ENCODE measurements around the gene VEGFC. TPM values are rescaled to one million over a fixed set of nuclear protein-coding genes. Genes with fewer than 3 reads are reported as not detected.

VEGFC gene
- total and polyA plus RNA-seq, 10 of the 15 experiments (the other 5 are each of a cell fraction or from before 2014, with no cell fraction given), result 0.03 to 0.04 TPM; not detected in 8

DNA sequence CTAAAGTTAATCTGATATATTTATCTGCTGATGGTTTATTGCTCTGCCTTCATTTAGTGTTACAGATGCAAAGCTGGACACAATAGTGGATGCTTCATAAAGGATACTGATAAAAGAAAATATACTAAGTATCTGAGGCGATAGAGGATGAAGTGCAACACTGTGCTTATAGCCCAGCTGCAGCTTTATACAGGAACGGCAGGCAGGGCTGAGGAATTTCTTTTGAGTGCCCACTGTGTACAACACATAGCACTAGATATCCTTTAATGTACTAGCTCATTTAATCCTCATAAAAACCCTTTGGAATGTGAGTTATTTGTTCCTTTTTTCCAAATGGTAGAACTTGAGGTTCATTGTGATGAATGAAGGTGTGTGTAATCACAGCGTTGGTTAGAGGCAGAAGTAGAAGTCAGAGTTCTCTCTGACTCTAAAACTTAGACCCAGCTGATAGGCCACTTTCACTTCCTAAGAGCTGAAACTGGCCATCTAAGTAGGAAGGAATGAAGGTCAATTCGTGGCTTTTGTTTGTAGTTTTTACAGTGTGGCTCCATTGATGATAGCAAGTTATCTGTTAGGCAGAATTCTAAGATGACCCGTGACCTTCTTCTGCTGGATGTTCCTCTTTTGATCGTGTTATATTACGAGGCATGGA lies 138.0 kb downstream of the VEGFC start:
- 6% methylated on average over 7 of the region's 7 CpGs for WGBS (ENCODE audit: insufficient coverage, insufficient replicate concordance, low lambda C conversion rate, missing lambda C conversion rate)
- no peak overlapping the region for H2AFZ ChIP-seq (ENCODE audit: control insufficient read depth, low read depth, low read length)
- CTCF ChIA-PET, result no interaction called here
- no peaks in the 10 kb centered on the region for H3K36me3 ChIP-seq (ENCODE audit: control insufficient read depth in 2 of 2, insufficient read depth in 2 of 2, low read length in 1 of 2)
- H3K9me3 ChIP-seq (replicated peaks; ENCODE audit: control insufficient read depth, insufficient read depth, low read length), result no peaks in the 10 kb centered on the region
- H3K79me2 ChIP-seq (ENCODE audit: control insufficient read depth, insufficient read depth, low read length), result no peaks in the 10 kb centered on the region
- no peak overlapping the region for H3K4me3 ChIP-seq
- H3K9ac ChIP-seq (ENCODE audit: control insufficient read depth, insufficient read depth, low read length), result no peak overlapping the region
- no peaks in the 10 kb centered on the region for H4K20me1 ChIP-seq (ENCODE audit: control insufficient read depth, insufficient read depth)
- POLR2A ChIA-PET, result no interaction called here
- no TSS peak for BruUV-seq (replicated peaks)
- DNase-seq (ENCODE audit: low read depth, low spot score), result no peak
- no peaks in the 10 kb centered on the region for H3K4me1 ChIP-seq (ENCODE audit: control insufficient read depth, insufficient read depth, low read length)
- H3K27me3 ChIP-seq (replicated peaks in 1 of 2; ENCODE audit: control insufficient read depth in 2 of 2, insufficient read depth in 2 of 2, low read length in 1 of 2), result no peaks in the 10 kb centered on the region
- no peak overlapping the region for H3K4me2 ChIP-seq (ENCODE audit: control insufficient read depth, insufficient read depth)
- TF ChIP-seq SRF (IDR thresholded peaks at IDR 0.05; ENCODE audit: low read depth in 2 of 2, low read length in 2 of 2) (no peak), IKZF1 (conservative IDR thresholded peaks at IDR 0.05) (no peak), POLR2AphosphoS2 (IDR thresholded peaks at IDR 0.05; ENCODE audit: low read depth, low read length) (no peak), ZBED1 (IDR thresholded peaks at IDR 0.05; ENCODE audit: borderline replicate concordance) (no peak), POU2F2 (IDR thresholded peaks at IDR 0.05; ENCODE audit: borderline replicate concordance, low read depth, low read length) (no peak), TCF3 (IDR thresholded peaks at IDR 0.05; ENCODE audit: borderline replicate concordance, insufficient read depth, low read depth, low read length) (no peak), ZNF207 (IDR thresholded peaks at IDR 0.05; ENCODE audit: borderline replicate concordance) (no peak), IKZF2 (IDR thresholded peaks at IDR 0.05) (no peak), ESRRA (IDR thresholded peaks at IDR 0.05; ENCODE audit: low read length) (no peak), ZBTB4 (CRISPR knock-in tag; IDR thresholded peaks at IDR 0.05) (no peak), CREB1 (IDR thresholded peaks at IDR 0.05; ENCODE audit: low read depth) (no peak), CHD1 (IDR thresholded peaks at IDR 0.05; ENCODE audit: low read depth, low read length) (no peak), HDGF (IDR thresholded peaks at IDR 0.05) (no peak), CTCF (IDR thresholded peaks at IDR 0.05 in 2 of 3, conservative IDR thresholded peaks at IDR 0.05 in 1 of 3; ENCODE audit: control insufficient read depth in 2 of 3, extremely low read depth in 1 of 3, insufficient read depth in 1 of 3, low read depth in 3 of 3, low read length in 3 of 3) (no peak), NFIC (IDR thresholded peaks at IDR 0.05; ENCODE audit: low read depth, low read length) (no peak), MYC (IDR thresholded peaks at IDR 0.05; ENCODE audit: insufficient read depth, insufficient read length, insufficient replicate concordance, low read length, severe bottlenecking) (no peak)
- TF ChIP-seq, protein P1, sequence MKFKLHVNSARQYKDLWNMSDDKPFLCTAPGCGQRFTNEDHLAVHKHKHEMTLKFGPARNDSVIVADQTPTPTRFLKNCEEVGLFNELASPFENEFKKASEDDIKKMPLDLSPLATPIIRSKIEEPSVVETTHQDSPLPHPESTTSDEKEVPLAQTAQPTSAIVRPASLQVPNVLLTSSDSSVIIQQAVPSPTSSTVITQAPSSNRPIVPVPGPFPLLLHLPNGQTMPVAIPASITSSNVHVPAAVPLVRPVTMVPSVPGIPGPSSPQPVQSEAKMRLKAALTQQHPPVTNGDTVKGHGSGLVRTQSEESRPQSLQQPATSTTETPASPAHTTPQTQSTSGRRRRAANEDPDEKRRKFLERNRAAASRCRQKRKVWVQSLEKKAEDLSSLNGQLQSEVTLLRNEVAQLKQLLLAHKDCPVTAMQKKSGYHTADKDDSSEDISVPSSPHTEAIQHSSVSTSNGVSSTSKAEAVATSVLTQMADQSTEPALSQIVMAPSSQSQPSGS (IDR thresholded peaks at IDR 0.05; ENCODE audit: low read length), result no peak
- no peak for FAIRE-seq
- SMC1A ChIA-PET (ENCODE audit: uncharacterized antibody, unreplicated experiment), result no interaction called here
- intact Hi-C loops (cut with micrococcal nuclease; ENCODE audit: unreplicated experiment), result no loop called here
- RAD21 ChIA-PET (ENCODE audit: unreplicated experiment), result no interaction called here
- in situ Hi-C loops (cut with MboI), result no loop called here
- no peak overlapping the region for H3K27ac ChIP-seq (ENCODE audit: control insufficient read depth, insufficient read depth)
- ATAC-seq, result no peak
